HEK293T (cell line): ENCODE data around the gene RASGRP2.

Source experiments
- CTCF ChIA-PET: fragments of 350-600 bp; formaldehyde crosslinking; extraction: SDS; loops from one replicate; lab custom pipeline; 2021; ENCODE audit warnings: antibody characterized with exemption, inconsistent platforms; lab: Yijun Ruan, JAX
- POLR2A ChIA-PET: fragments of 350-600 bp; formaldehyde crosslinking; extraction: SDS; loops from one replicate; lab custom pipeline; 2020; ENCODE audit warnings: antibody characterized with exemption, inconsistent platforms; lab: Yijun Ruan, JAX
- DNase-seq: peaks from one replicate; pipeline ENCODE4 v3.0.0; 2012; ENCODE audit warnings: mixed read lengths; ENCODE audit errors: extremely low spot score
- ARNT ChIP-seq: fragments of 450-650 bp; IDR thresholded peaks from 2 replicates; pipeline ENCODE4 v1.6.1; 2017; ENCODE audit warnings: mild to moderate bottlenecking
- BHLHE40 ChIP-seq: fragments of 450-650 bp; IDR thresholded peaks from 2 replicates; pipeline ENCODE4 v1.6.1; 2016; ENCODE audit warnings: mild to moderate bottlenecking, moderate library complexity, borderline replicate concordance
- CTBP1 ChIP-seq: fragments of 450-650 bp; IDR thresholded peaks from 2 replicates; pipeline ENCODE4 v1.6.1; 2016; ENCODE audit warnings: borderline replicate concordance
- ELF4 ChIP-seq: fragments of 450-650 bp; IDR thresholded peaks from 2 replicates; pipeline ENCODE4 v1.6.1; 2017; ENCODE audit warnings: antibody characterized with exemption
- FOXA1 ChIP-seq: fragments of 450-650 bp; IDR thresholded peaks from 2 replicates; pipeline ENCODE4 v1.6.1; 2016; ENCODE audit warnings: mild to moderate bottlenecking
- FOXK2 ChIP-seq: fragments of 450-650 bp; IDR thresholded peaks from 2 replicates; pipeline ENCODE4 v1.6.1; 2016; ENCODE audit warnings: mild to moderate bottlenecking
- FOXM1 ChIP-seq: fragments of 450-650 bp; IDR thresholded peaks from 2 replicates; pipeline ENCODE4 v1.6.1; 2017; ENCODE audit warnings: mild to moderate bottlenecking, borderline replicate concordance
- HDGF ChIP-seq: fragments of 450-650 bp; IDR thresholded peaks from 2 replicates; pipeline ENCODE4 v1.6.1; 2017; ENCODE audit warnings: antibody characterized with exemption, borderline replicate concordance
- L3MBTL2 ChIP-seq: fragments of 450-650 bp; conservative IDR thresholded peaks from 2 replicates; pipeline ENCODE4 v1.6.1; 2016; ENCODE audit warnings: mild to moderate bottlenecking
- LEF1 ChIP-seq: fragments of 450-650 bp; IDR thresholded peaks from 2 replicates; pipeline ENCODE4 v1.6.1; 2017; ENCODE audit warnings: mild to moderate bottlenecking, borderline replicate concordance
- NFRKB ChIP-seq: fragments of 450-650 bp; IDR thresholded peaks from 2 replicates; pipeline ENCODE4 v1.6.1; 2016; ENCODE audit warnings: mild to moderate bottlenecking, moderate library complexity
- SP1 ChIP-seq: fragments of 450-650 bp; IDR thresholded peaks from 2 replicates; pipeline ENCODE4 v1.6.1; 2017
- SUZ12 ChIP-seq: fragments of 450-650 bp; IDR thresholded peaks from 2 replicates; pipeline ENCODE4 v1.6.1; 2016; ENCODE audit warnings: mild to moderate bottlenecking
- TARDBP ChIP-seq: fragments of 450-650 bp; IDR thresholded peaks from 2 replicates; pipeline ENCODE4 v1.6.1; 2016
- ZNF384 ChIP-seq: fragments of 450-650 bp; IDR thresholded peaks from 2 replicates; pipeline ENCODE4 v1.6.1; 2016
- TF ChIP-seq, protein P1 (sequence below): fragments of 450-650 bp; IDR thresholded peaks from 2 replicates; pipeline ENCODE4 v1.6.1; 2016

RASGRP2 gene

DNA sequence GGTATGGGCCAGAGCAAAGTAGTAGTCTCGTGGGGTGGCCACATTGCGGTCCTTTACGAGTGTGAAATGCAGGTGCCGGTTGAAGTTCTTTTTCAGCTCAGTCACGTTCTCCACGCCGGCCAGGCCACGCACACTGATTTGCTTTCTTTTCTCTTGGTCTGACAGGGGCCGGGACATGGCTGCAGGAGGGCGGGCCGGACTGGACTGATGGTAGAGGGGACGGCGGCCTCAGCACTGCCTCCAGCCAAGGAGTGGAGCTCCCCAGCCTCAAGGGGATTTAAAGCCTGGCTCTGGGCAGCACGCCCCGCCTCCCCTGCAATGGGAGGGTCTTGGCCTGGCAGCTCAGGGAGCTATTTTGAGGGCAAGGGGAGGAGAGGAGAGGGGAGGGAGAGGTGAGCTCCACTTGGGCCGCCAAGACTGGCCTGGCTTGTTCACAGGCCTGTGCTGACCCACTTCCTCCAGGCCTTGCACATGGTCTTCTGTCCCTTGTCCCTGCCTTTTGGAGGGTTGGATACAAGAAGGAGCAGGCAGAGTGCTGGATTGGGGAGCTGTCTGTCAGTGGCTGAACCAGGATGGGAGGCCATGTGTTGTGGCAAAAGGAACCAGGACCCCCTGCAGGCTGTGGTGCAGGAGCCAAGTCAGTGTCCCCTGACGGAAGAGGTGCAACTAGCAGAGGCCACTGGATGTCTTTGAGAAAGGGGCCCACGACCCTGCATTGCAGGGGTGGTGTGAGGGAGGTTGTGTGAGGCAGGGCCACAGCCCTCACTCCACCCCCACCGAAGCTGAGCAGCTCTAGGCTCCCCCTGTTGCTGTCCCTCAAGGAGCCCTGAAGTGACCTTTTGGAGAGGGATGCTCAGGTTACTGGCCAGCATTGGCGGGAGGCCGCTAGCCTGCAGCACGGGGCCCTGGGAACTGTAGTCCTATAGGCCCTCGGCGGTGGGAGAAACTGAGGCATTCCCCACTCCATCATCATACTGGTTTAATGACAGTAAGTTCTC, 16.1 kb upstream of the RASGRP2 start, which contains the start of gene PYGM:
TSS of gene PYGM (minus strand) at position 253 of the 998 bp plus-strand sequence. CDS start at position 177, 76 bp downstream.
- CTCF ChIA-PET: interaction anchor here (0.9 to 2.4 kb wide), 4 partner anchors 13 to 27 kb away, joined by 4 to 7 read pairs (median 6); partner anchors contain the start of gene RASGRP2
- no peak for TF ChIP-seq BHLHE40
- no peak for TF ChIP-seq ZNF384
- no peak for TF ChIP-seq FOXK2
- TF ChIP-seq SUZ12: no peak
- TF ChIP-seq, protein P1, sequence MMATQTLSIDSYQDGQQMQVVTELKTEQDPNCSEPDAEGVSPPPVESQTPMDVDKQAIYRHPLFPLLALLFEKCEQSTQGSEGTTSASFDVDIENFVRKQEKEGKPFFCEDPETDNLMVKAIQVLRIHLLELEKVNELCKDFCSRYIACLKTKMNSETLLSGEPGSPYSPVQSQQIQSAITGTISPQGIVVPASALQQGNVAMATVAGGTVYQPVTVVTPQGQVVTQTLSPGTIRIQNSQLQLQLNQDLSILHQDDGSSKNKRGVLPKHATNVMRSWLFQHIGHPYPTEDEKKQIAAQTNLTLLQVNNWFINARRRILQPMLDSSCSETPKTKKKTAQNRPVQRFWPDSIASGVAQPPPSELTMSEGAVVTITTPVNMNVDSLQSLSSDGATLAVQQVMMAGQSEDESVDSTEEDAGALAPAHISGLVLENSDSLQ: no peak
- TF ChIP-seq L3MBTL2: no peak
- TF ChIP-seq ARNT: no peak
- no peak for TF ChIP-seq HDGF
- no peak for TF ChIP-seq FOXM1
- no peak for TF ChIP-seq TARDBP
- TF ChIP-seq LEF1: no peak
- no peak for TF ChIP-seq SP1
- no peak for TF ChIP-seq ELF4
- TF ChIP-seq FOXA1: no peak
- TF ChIP-seq CTBP1: no peak
- no peak for TF ChIP-seq NFRKB
- DNase-seq: no peak
- POLR2A ChIA-PET: interaction anchor here (1.2 to 1.4 kb wide), 3 partner anchors 16 to 71 kb away, joined by 3 to 9 read pairs (median 5); partner anchors contain the start of genes RASGRP2 and SF1

DNA sequence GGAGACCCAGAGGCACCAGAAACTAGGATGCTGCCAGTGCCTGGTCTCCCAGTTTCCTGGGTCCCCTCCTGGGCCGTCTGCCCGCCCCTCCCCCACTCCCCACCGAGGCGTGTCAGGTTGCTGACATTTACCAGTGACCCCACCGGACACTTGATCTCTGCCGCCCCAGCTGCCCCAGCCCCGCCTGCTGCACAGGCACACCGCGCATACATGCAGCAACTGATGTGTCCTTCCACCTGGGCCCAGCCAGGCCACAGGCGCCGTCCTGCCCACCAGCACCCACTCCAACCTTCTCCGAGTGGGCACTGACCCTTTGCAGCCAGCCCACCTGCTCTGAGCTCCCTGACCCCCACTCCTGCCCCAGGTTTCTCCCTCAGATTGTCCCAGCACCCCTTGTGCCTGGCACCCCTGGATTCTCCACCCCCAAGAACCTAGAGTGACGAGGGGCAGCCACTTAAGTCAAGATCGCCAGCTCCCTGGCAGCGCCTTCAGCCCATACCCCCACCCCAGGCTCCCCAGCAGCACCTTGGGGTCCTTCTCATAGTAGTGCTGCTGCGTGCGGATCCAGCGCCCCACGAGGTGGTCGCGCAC, 15.3 kb upstream of the RASGRP2 start:
- POLR2A ChIA-PET: interaction anchor here (1.2 to 1.4 kb wide), 2 partner anchors 19 to 71 kb away, joined by 3 to 5 read pairs; partner anchors contain the start of gene SF1
- DNase-seq: no peak
- TF ChIP-seq, protein P1: no peak
- TF ChIP-seq FOXM1 (no peak), L3MBTL2 (no peak), ZNF384 (no peak), HDGF (no peak), LEF1 (no peak), CTBP1 (no peak), TARDBP (no peak), SUZ12 (no peak), ARNT (no peak), ELF4 (no peak), BHLHE40 (no peak), FOXK2 (no peak), NFRKB (no peak)
- CTCF ChIA-PET: interaction anchor here (2.0 to 2.4 kb wide), 2 partner anchors 12 to 15 kb away, joined by 7 read pairs; partner anchors contain the start of gene RASGRP2

DNA sequence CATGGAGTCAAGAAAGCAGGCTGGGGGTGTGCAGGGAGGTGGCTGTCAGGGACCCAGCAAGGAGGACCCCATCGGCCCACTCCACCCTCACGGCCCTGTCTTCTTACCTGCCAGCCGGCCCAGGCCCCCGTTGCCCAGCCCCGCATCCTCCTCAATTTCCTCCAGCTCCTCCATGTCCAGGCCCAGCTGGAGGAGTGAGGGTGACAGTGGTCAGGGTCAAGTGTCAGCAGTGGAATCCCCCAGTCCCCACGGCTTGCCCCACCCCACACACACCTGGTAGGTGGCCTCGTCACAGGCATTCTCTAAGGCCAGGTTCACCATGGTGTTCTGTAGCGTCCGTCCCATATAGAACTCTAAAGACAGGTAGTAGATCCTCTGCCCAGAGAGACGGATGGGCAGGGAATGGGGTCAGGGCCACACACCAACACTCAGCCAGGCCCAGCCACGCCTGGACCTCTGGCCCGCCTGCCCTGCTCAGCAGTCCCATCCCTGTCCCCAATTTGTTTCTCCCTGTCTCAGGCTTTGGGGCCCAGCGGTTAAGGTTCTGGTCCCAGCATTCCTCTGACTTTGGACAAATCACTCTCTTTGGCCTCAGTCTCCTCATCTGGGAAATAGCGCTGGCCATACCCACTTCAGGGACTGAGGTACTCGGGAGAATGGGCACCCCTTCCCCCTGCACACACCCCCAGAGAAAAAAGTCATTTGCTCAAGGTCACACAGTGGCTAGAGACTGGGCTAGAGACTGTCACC, 14.6 kb upstream of the RASGRP2 start:
- DNase-seq: no peak
- POLR2A ChIA-PET: no interaction called here
- CTCF ChIA-PET: no interaction called here
- no peak for TF ChIP-seq ARNT
- TF ChIP-seq FOXM1: no peak
- no peak for TF ChIP-seq ELF4
- TF ChIP-seq, protein P1: no peak
- no peak for TF ChIP-seq CTBP1
- no peak for TF ChIP-seq L3MBTL2
- TF ChIP-seq ZNF384: no peak
- no peak for TF ChIP-seq BHLHE40
- TF ChIP-seq SUZ12: no peak
- TF ChIP-seq TARDBP: no peak
- no peak for TF ChIP-seq HDGF
- no peak for TF ChIP-seq SP1
- TF ChIP-seq FOXK2: no peak
- TF ChIP-seq LEF1: no peak
- no peak for TF ChIP-seq FOXA1
- TF ChIP-seq NFRKB: no peak

DNA sequence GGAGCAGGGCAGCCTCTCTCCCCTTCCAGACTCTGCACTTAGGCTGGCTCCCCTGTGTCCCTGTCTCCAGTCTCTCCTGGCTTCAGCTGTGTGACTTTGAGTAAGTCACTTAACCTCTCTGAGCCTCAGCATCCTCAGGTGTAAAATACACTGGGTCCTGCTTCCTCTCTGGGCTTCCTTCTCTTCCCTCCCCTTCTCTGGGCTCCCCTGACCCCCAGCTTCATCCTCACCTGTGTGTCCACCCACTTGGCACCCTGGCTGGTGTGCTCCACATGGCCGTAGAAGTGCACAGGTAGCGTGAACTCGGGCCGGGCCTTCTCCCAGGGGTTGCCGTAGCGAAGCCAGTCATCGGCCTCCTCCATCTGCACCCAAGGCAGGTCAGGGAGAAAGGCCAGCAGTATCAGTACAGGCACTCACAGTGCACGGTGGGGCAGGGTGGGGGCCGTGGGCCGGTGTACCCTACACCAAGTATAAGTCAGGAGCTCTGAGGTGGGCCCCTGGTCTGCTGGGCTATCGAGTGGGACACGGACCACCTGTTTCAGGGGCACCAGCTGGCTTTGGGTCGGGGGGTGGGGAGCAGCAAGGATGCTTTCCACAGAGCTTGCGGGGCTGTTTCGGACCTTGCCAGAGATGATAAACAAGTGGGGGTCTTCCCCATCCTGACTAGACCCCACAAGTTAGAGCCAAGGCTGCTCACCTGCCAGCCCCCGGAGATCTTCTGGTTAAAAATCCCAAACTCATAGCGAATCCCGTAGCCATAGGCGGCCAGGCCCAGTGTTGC, 13.8 kb upstream of the RASGRP2 start:
- CTCF ChIA-PET: no interaction called here

More for the DNA sequence above, 13.8 kb upstream of the RASGRP2 start:
- POLR2A ChIA-PET: no interaction called here
- no peak for DNase-seq
- TF ChIP-seq FOXA1 (no peak), LEF1 (no peak), TARDBP (no peak), CTBP1 (no peak), ZNF384 (no peak), SUZ12 (no peak), FOXM1 (no peak), ELF4 (no peak), SP1 (no peak), FOXK2 (no peak), HDGF (no peak), ARNT (no peak), NFRKB (no peak), BHLHE40 (no peak), L3MBTL2 (no peak)
- TF ChIP-seq, protein P1: no peak
